ENCODE measurements around the gene CDK5RAP3. TPM values are rescaled to one million over a fixed set of nuclear protein-coding genes. Genes with fewer than 3 reads are reported as not detected.
A peak's percentile ranks its signal among the peaks of the same experiment; 100 is the strongest.

The CDK5RAP3 gene
- total RNA-seq, 2 experiments from 2014 or later: 206 to 224 TPM

DNA sequence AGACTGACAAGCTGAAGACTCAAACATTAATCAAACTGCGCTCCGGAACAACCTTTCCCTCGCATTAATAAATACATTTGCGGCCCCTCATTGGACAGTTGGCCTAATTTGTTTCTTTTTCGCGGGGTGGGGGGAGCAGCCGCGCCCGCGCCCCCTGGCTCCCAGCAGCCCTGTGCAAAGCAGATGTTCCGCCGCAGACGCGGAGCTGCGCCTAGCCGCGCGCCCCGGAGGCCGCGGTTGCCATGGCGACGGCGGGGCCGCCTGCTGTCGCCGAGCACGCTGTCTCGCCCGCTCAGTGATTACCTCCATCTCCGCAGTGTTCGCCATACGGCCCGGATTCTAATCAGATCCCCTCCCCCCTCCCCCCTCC lies 41.2 kb downstream of the CDK5RAP3 start:
- Histone ChIP-seq H3K4me3 (ENCODE audit: low read length) (peak overlapping the region; percentile 43), H3K27me3 (ENCODE audit: control insufficient read depth in 1 of 2, insufficient read depth in 2 of 2, low read length in 2 of 2) (peaks cover 32 to 46% of the 10 kb centered on the region in 2 experiments), H3K36me3 (ENCODE audit: insufficient read depth, low read length) (no peaks in the 10 kb centered on the region), H3K9me3 (ENCODE audit: control insufficient read depth in 1 of 2, insufficient read depth in 1 of 2, low read length in 2 of 2) (no peaks in the 10 kb centered on the region), H3K27ac (ENCODE audit: low read depth in 1 of 2, low read length in 2 of 2) (no peak overlapping the region), H3K4me1 (ENCODE audit: insufficient read depth, low read length) (peaks cover 14% of the 10 kb centered on the region)
- intact Hi-C loops (cut with DNase I, micrococcal nuclease): no loop called here
- CTCF ChIA-PET: interaction anchor here (0.6 to 2.4 kb wide), 7 partner anchors 9 to 683 kb away, joined by 3 to 17 read pairs (median 7); partner anchors contain the start of gene CDK5RAP3
- TF ChIP-seq, protein P1, sequence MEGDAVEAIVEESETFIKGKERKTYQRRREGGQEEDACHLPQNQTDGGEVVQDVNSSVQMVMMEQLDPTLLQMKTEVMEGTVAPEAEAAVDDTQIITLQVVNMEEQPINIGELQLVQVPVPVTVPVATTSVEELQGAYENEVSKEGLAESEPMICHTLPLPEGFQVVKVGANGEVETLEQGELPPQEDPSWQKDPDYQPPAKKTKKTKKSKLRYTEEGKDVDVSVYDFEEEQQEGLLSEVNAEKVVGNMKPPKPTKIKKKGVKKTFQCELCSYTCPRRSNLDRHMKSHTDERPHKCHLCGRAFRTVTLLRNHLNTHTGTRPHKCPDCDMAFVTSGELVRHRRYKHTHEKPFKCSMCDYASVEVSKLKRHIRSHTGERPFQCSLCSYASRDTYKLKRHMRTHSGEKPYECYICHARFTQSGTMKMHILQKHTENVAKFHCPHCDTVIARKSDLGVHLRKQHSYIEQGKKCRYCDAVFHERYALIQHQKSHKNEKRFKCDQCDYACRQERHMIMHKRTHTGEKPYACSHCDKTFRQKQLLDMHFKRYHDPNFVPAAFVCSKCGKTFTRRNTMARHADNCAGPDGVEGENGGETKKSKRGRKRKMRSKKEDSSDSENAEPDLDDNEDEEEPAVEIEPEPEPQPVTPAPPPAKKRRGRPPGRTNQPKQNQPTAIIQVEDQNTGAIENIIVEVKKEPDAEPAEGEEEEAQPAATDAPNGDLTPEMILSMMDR (IDR thresholded peaks at IDR 0.05): no peak
- Mint-ChIP-seq H3K27me3 (peaks cover 62% of the 10 kb centered on the region), H3K36me3 (ENCODE audit: low read depth) (no peaks in the 10 kb centered on the region), H3K4me3 (peak overlapping the region; percentile 67), H3K4me1 (ENCODE audit: low read depth) (peaks cover 16% of the 10 kb centered on the region), H3K27ac (no peak overlapping the region), H3K9me3 (no peaks in the 10 kb centered on the region)
- POLR2A ChIA-PET: no interaction called here
- ATAC-seq (ENCODE audit: poor library complexity): peak; percentile 79
- DNase-seq: peak; percentile 33 to 88 (median 57)

DNA sequence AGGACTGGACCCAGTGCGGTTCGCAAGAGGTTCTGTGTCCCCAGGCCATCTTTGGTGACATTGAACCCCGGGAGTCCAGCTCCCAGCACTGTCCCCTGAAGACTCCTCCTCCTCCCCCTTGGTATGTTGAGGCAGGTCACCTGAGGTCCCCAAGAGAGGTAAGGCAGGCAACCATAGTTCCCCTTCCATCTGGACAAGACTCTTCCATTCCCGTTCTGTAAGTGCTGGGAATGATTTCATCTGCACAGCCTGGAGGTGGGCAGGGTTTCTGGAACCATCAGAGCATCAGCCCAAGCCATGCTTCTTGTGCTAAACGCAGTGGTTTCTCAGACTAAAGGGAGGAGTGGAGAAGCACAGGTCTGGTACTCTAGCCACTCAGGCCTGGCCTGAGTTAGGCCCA lies 41.7 kb downstream of the CDK5RAP3 start:
- TF ChIP-seq, protein P1 (IDR thresholded peaks at IDR 0.05): no peak
- Mint-ChIP-seq H3K27me3 (peaks cover 59% of the 10 kb centered on the region), H3K27ac (no peak overlapping the region), H3K9me3 (no peaks in the 10 kb centered on the region), H3K4me1 (ENCODE audit: low read depth) (peaks cover 16% of the 10 kb centered on the region), H3K4me3 (peak overlapping the region; percentile 56), H3K36me3 (ENCODE audit: low read depth) (no peaks in the 10 kb centered on the region)
- ChIA-PET CTCF (interaction anchor here (0.8 to 2.4 kb wide), 5 partner anchors 13 to 600 kb away, joined by 3 to 13 read pairs (median 7); partner anchors contain the start of gene CDK5RAP3), POLR2A (no interaction called here)
- Histone ChIP-seq H3K4me3 (ENCODE audit: low read length) (no peak overlapping the region), H3K27me3 (ENCODE audit: control insufficient read depth in 1 of 2, insufficient read depth in 2 of 2, low read length in 2 of 2) (peaks cover 29 to 46% of the 10 kb centered on the region in 2 experiments), H3K36me3 (ENCODE audit: insufficient read depth, low read length) (no peaks in the 10 kb centered on the region), H3K4me1 (ENCODE audit: insufficient read depth, low read length) (peaks cover 14% of the 10 kb centered on the region), H3K27ac (ENCODE audit: low read depth in 1 of 2, low read length in 2 of 2) (no peak overlapping the region), H3K9me3 (ENCODE audit: control insufficient read depth in 1 of 2, insufficient read depth in 1 of 2, low read length in 2 of 2) (no peaks in the 10 kb centered on the region)
- DNase-seq (no peak), ATAC-seq (ENCODE audit: poor library complexity) (no peak)
- intact Hi-C loops (cut with DNase I, micrococcal nuclease): no loop called here

DNA sequence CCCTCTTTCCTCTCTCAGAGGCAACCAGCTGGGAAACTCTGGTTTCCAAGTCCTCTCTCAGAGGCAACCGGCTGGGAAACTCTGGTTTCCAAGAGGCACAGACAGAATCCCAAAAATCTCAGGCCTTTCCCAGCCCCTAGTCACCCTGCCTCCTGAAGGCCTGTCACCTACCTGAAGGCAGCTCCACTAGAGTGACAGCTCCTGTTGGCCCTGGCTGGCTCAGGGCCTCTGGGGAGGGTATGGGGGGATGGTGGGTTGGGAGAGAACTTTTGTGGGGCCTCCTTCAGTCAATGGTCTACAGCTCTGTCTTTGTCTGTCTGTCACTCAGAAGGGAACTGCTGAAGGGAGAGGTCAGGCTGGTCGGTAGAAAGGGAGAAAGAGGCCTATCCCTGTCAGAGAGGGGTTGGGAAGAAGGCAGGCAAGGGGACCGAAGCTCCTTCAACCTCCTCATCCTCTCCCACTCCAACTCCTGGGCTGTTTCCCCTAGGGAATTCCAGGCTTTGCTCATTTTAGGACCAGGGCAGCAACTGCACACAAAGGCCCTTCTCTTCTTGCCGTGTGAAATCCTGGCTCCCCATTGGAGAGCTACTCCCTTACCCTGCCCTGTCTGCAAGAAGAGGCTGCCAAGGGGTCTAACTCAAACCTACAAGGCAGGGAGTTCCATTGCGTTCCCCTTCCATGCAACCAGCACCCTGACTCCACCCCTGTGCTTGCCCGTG lies 43.1 kb downstream of the CDK5RAP3 start:
- Histone ChIP-seq H3K27me3 (ENCODE audit: control insufficient read depth in 1 of 2, insufficient read depth in 2 of 2, low read length in 2 of 2) (peaks cover 27 to 42% of the 10 kb centered on the region in 2 experiments), H3K27ac (ENCODE audit: low read depth in 1 of 2, low read length in 2 of 2) (no peak overlapping the region), H3K4me1 (ENCODE audit: insufficient read depth, low read length) (peaks cover 14% of the 10 kb centered on the region), H3K36me3 (ENCODE audit: insufficient read depth, low read length) (no peaks in the 10 kb centered on the region), H3K4me3 (ENCODE audit: low read length) (no peak overlapping the region), H3K9me3 (ENCODE audit: control insufficient read depth in 1 of 2, insufficient read depth in 1 of 2, low read length in 2 of 2) (no peaks in the 10 kb centered on the region)
- no peak for ATAC-seq (ENCODE audit: poor library complexity)
- Mint-ChIP-seq H3K4me1 (ENCODE audit: low read depth) (peaks cover 16% of the 10 kb centered on the region), H3K4me3 (no peak overlapping the region), H3K27ac (no peak overlapping the region), H3K9me3 (no peaks in the 10 kb centered on the region), H3K27me3 (peaks cover 58% of the 10 kb centered on the region), H3K36me3 (ENCODE audit: low read depth) (no peaks in the 10 kb centered on the region)
- DNase-seq: no peak
- POLR2A ChIA-PET: interaction anchor here (0.5 kb wide), 1 partner anchor 176 kb away, joined by 3 read pairs; no protein-coding TSS in a partner anchor
- TF ChIP-seq, protein P1 (IDR thresholded peaks at IDR 0.05): no peak
- CTCF ChIA-PET: no interaction called here
- intact Hi-C loops (cut with DNase I, micrococcal nuclease): no loop called here

Measured in CD4-positive, alpha-beta T cell (primary cell).